GM12891 (cell line): ENCODE results near the gene ATP8A2.
"Not testable (repeated sequence)": the region's sequence is repeated elsewhere in the genome, so short reads cannot be mapped to it uniquely, and the experiment has no call there.

ENCODE experiments used
- PAX5 ChIP-seq: IDR thresholded peaks from 2 replicates; pipeline ENCODE4 v1.6.1; 2011; ENCODE audit warnings: low read length, moderate library complexity, mild to moderate bottlenecking; ENCODE audit not compliant: insufficient read depth, severe bottlenecking
- POLR2A ChIP-seq: IDR thresholded peaks from 2 replicates; pipeline ENCODE4 v1.6.1; 2011; ENCODE audit warnings: low read depth, low read length, control low read depth
- POLR2AphosphoS5 ChIP-seq: IDR thresholded peaks from 2 replicates; pipeline ENCODE4 v1.6.1; 2011; ENCODE audit warnings: low read depth, low read length, control low read depth
- POU2F2 ChIP-seq: IDR thresholded peaks from 2 replicates; pipeline ENCODE4 v1.6.1; 2011; ENCODE audit warnings: low read depth, mild to moderate bottlenecking, control low read depth, low read length, moderate library complexity
- SPI1 ChIP-seq: IDR thresholded peaks from 2 replicates; pipeline ENCODE4 v1.6.1; 2011; ENCODE audit warnings: low read depth, low read length, control low read depth
- TAF1 ChIP-seq: IDR thresholded peaks from 2 replicates; pipeline ENCODE4 v1.6.1; 2011; ENCODE audit warnings: low read depth, low read length, control low read depth

- not testable (repeated sequence) for TF ChIP-seq POLR2A, POLR2AphosphoS5, TAF1, SPI1, PAX5, POU2F2
Observed at GRCh38 chr13:25954080-25954479, 582.3 kb downstream of the ATP8A2 start.
